Stimulated activated naive CD8-positive, alpha-beta T cell treated with anti-CD3 and anti-CD28 coated beads, Interleukin-15, amount 100 ng/mL, for 72 hours (primary cell): ENCODE data around the gene DPYSL4.
"Not testable (repeated sequence)": the region's sequence is repeated elsewhere in the genome, so short reads cannot be mapped to it uniquely, and the experiment has no call there.

ENCODE experiments used
- ATAC-seq: fragments of 150-1000 bp; cut with Tn5 transposase; 2 replicates; pipeline ENCODE4 v1.10.0; 2021; ENCODE audit warnings: mild to moderate bottlenecking, moderate library complexity
- DNase-seq, 2 donors: peaks; one replicate each; pipeline ENCODE4 v3.0.0; 2021 to 2022
- H3K27ac Mint-ChIP-seq, 2 donors: one replicate each; pipeline ENCODE4 v1.8.0; 2022; ENCODE audit warnings: mild to moderate bottlenecking in 2 of 2, mixed read lengths in 2 of 2, moderate library complexity in 2 of 2
- H3K27me3 Mint-ChIP-seq: one replicate; pipeline ENCODE4 v1.8.0; 2022; ENCODE audit warnings: mixed read lengths
- H3K4me1 Mint-ChIP-seq: one replicate; pipeline ENCODE4 v1.8.0; 2022; ENCODE audit warnings: mild to moderate bottlenecking, mixed read lengths
- H3K4me3 Mint-ChIP-seq, 2 donors: one replicate each; pipeline ENCODE4 v1.8.0; 2022; ENCODE audit warnings: mild to moderate bottlenecking in 2 of 2, mixed read lengths in 2 of 2, moderate library complexity in 1 of 2
- H3K9me3 Mint-ChIP-seq, 2 donors: one replicate each; pipeline ENCODE4 v1.8.0; 2022; ENCODE audit warnings: mixed read lengths in 2 of 2

DPYSL4 gene

GRCh38 chr10:132210766-132211165, 24.0 kb downstream of the DPYSL4 start:
- H3K9me3 Mint-ChIP-seq = peaks cover 21 to 34% of the 10 kb centered on the region in 2 donors
- DNase-seq (no peak), ATAC-seq (no peak)
- H3K4me1 Mint-ChIP-seq = peaks cover 6% of the 10 kb centered on the region
- H3K4me3 Mint-ChIP-seq = no peak overlapping the region
- H3K27me3 Mint-ChIP-seq = no peaks in the 10 kb centered on the region
- no peak overlapping the region for H3K27ac Mint-ChIP-seq

DNA sequence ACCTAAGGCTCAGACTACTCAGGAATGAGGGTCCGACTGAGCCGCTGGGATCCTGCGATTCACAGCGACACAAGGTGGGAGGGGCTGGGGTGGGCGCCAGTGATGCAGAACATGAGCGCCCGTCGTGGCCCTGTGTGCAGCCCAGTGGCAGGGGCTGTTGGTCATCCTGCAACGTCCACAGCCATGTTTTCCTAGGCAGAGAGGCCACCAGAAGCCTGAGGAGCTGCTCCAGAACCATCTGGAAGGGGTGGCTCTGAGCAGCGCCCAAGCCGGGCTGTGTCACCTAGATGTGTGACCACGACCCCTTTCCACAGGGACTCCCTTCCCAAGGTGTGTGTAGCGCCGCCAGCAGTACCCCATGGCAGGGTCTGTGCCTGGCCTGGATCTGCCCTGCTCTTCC, 24.5 kb downstream of the DPYSL4 start:
- ATAC-seq (no peak), DNase-seq (no peak)
- H3K4me1 Mint-ChIP-seq = peaks cover 6% of the 10 kb centered on the region
- H3K4me3 Mint-ChIP-seq = no peak overlapping the region
- H3K27ac Mint-ChIP-seq = peak overlapping the region in 1 of 2 donors; percentile 82
- H3K9me3 Mint-ChIP-seq = peaks cover 22 to 36% of the 10 kb centered on the region in 2 donors
- no peaks in the 10 kb centered on the region for H3K27me3 Mint-ChIP-seq

- no peak overlapping the region for H3K27ac Mint-ChIP-seq
- H3K4me3 Mint-ChIP-seq = no peak overlapping the region
- H3K27me3 Mint-ChIP-seq = no peaks in the 10 kb centered on the region
- H3K9me3 Mint-ChIP-seq = peaks cover 31 to 43% of the 10 kb centered on the region in 2 donors
- H3K4me1 Mint-ChIP-seq = no peaks in the 10 kb centered on the region
- DNase-seq = no peak
- ATAC-seq = no peak
Observed at GRCh38 chr10:132212816-132213215, 26.1 kb downstream of the DPYSL4 start.

DNA sequence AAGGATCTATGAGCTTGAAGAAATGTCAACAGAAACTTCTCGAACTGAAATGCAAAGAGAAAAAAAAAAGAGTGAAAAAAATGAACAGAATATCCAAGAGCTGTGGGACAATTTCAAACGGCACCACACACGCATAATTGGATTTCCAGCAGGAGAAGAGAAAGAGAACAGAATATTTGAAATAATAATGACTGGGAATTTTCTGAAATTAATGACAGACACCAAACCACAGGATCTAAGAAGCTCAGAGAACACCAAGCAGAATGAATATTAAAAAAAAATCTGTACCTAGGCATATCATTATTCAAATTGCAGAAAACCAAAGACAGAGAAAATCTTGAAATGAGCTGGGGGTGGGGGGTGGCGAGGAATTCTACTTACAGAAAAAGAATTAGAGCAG, 27.2 kb downstream of the DPYSL4 start:
- ATAC-seq (no peak), DNase-seq (no peak)
- no peak overlapping the region for H3K27ac Mint-ChIP-seq
- H3K27me3 Mint-ChIP-seq = no peaks in the 10 kb centered on the region
- H3K4me1 Mint-ChIP-seq = no peaks in the 10 kb centered on the region
- no peak overlapping the region for H3K4me3 Mint-ChIP-seq
- peaks cover 32 to 48% of the 10 kb centered on the region in 2 donors for H3K9me3 Mint-ChIP-seq

DNA sequence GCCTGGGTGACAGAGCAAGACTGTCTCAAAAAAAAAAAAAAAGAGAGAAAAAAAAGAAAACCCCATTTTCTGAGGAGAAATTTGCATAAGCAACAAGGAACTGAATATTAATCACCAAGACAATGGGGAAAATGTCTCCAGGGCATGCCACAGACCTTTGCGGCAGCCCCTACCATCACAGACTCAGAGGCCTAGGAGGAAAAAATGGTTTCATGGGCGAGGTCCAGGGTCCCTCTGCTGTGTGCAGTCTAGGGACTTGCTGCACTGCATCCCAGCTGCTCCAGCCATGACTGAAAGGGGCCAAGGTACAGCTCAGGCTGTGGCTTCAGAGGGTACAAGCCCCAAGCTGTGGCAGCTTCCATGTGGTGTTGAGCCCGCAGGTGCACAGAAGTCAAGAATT, 29.7 kb downstream of the DPYSL4 start:
- DNase-seq, H3K4me1 Mint-ChIP-seq, ATAC-seq, H3K4me3 Mint-ChIP-seq, H3K27ac Mint-ChIP-seq, H3K27me3 Mint-ChIP-seq: not testable (repeated sequence)
- peaks cover 32 to 51% of the 10 kb centered on the region in 2 donors for H3K9me3 Mint-ChIP-seq

GRCh38 chr10:132219486-132219885, 32.7 kb downstream of the DPYSL4 start:
- ATAC-seq = no peak

DNA sequence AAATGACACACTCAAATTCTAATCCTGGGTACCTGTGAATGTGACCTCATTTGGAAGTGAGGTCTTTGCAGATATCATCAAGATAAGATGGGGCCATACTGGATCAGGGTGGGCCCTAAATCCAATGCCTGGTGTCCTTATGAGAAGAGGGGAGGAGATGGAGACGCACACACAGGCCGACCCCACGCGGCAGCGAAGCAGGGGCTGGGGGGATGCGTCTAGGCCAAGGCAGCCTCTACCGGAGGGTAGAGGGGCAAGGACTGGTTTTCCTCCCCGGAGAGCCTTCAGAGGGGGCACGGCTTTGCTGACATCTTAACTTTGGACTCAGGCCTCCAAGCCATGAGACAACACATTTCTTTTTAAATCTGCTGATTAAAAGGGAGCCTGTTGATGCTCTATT, 33.3 kb downstream of the DPYSL4 start:
- Mint-ChIP-seq H3K27ac (no peak overlapping the region), H3K4me3 (no peak overlapping the region), H3K9me3 (peaks cover 18 to 24% of the 10 kb centered on the region in 2 donors), H3K4me1 (no peaks in the 10 kb centered on the region), H3K27me3 (no peaks in the 10 kb centered on the region)
- DNase-seq (no peak), ATAC-seq (no peak)

More at GRCh38 chr10:132219486-132219885, 32.7 kb downstream of the DPYSL4 start:
- no peak for DNase-seq
- peaks cover 22 to 29% of the 10 kb centered on the region in 2 donors for H3K9me3 Mint-ChIP-seq
- no peaks in the 10 kb centered on the region for H3K27me3 Mint-ChIP-seq
- no peaks in the 10 kb centered on the region for H3K4me1 Mint-ChIP-seq
- H3K27ac Mint-ChIP-seq = no peak overlapping the region
- no peak overlapping the region for H3K4me3 Mint-ChIP-seq

- not testable (repeated sequence) for H3K4me1 Mint-ChIP-seq, DNase-seq, H3K4me3 Mint-ChIP-seq, H3K27me3 Mint-ChIP-seq, ATAC-seq, H3K27ac Mint-ChIP-seq
- H3K9me3 Mint-ChIP-seq = peaks cover 9 to 15% of the 10 kb centered on the region in 2 donors
Observed at GRCh38 chr10:132220996-132221395, 34.2 kb downstream of the DPYSL4 start.

DNA sequence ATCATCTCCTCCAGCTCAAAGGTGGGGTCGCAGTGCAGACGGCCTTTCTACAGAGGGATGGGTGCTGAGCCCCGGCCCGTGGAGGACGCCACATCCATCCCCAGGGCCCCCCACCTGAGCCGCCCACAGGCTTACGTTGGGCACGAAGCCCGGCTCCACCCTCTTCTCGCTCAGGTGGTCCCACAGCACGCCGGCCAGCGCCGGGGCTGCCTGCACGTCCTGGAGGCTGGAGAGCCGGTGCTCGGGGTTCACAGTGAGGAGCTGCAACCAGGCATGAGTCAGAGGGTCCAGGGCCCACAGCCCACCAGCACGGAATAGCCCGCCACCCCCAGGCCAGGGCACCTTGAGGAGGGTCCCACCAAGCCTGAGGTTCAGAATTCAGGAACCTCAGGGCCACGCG, 36.0 kb downstream of the DPYSL4 start:
- ATAC-seq = no peak
- Mint-ChIP-seq H3K27ac (no peak overlapping the region), H3K27me3 (no peaks in the 10 kb centered on the region), H3K4me1 (no peaks in the 10 kb centered on the region), H3K9me3 (peaks cover 1 to 9% of the 10 kb centered on the region in 2 donors), H3K4me3 (no peak overlapping the region)
- DNase-seq = no peak

GRCh38 chr10:132223156-132223590, 36.4 kb downstream of the DPYSL4 start:
- Mint-ChIP-seq H3K4me3 (no peak overlapping the region), H3K9me3 (peaks cover 0 to 9% of the 10 kb centered on the region in 2 donors), H3K27me3 (no peaks in the 10 kb centered on the region), H3K4me1 (no peaks in the 10 kb centered on the region), H3K27ac (no peak overlapping the region)
- DNase-seq (peak; percentile 62 to 79), ATAC-seq (peak; percentile 93)

DNA sequence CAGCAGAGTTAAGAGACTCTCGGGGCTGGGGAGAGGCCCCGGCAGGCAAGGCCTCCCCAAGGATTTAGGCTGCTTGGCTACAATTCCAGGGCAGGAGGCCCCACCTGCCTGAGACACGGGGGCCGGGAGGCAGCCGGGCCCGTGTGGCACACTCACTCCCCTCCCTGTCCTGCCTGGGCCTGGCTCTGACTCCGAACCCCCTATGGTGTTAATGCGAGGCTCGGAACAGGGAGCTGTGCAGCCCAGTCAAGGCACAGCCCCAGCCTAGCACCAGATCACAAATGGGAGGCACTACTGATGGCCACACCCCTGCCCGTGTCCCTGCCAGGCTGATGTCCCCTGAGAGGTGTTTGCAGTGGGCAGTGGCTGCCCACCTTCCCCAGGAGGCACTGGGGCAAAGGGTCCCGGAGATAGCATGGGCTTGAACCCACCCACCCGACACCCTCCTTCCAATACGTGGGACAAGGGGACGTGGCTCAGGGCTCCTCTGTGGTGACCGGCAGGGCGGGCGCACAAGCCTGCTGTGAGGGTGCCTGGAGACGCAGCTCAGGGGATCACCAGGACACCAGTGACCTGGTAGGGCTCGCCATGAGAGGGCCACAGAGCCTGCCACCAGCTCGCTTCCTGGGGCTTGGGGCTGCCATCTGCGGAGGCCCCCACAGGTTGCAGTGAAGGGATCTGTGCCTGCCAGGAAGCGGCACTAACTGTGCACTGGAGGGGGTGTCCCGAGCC, 37.0 kb downstream of the DPYSL4 start:
- ATAC-seq (peak; percentile 5), DNase-seq (no peak)
- no peaks in the 10 kb centered on the region for H3K27me3 Mint-ChIP-seq
- no peak overlapping the region for H3K4me3 Mint-ChIP-seq
- H3K27ac Mint-ChIP-seq = peak overlapping the region in 1 of 2 donors; percentile 22
- no peaks in the 10 kb centered on the region for H3K4me1 Mint-ChIP-seq
- peaks cover 0 to 5% of the 10 kb centered on the region in 2 donors for H3K9me3 Mint-ChIP-seq

DNA sequence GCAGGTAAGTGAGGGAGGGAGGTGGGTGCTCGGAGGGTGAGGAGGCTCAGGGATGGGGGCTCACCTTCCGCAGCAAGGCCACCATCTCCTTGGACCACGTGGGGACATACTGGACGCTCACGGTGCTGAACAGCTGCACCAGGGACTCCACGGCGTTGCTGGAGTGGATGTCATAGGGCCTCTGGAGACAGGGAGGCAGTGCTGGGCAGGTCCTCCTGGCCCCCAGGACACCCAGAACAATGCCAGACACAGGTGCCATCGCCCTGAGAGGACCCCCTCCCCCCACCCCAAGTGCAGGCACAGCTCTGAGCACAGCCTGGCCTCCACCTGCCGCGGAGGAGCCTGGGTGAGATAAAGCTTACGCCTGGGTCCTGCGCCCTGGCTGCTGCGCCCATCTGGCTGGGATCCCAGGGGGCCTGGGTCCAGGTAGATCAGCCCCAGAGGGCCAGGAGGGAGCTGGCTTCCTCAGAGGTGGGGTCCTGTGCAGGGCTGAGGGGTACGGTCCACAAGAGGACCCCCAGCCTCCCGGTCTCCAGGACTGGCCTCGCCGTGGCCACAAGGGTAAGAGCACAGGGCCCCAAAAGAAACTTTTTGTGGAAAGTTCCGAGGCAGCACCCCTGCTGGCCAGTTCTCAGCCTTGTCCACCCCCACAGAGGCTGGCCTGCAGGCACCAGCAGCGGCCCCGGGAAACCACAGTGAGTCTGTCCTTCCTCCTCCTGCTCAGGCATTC, 37.8 kb downstream of the DPYSL4 start:
- ATAC-seq = no peak
- no peaks in the 10 kb centered on the region for H3K27me3 Mint-ChIP-seq
- H3K4me3 Mint-ChIP-seq = no peak overlapping the region
- H3K9me3 Mint-ChIP-seq = no peaks in the 10 kb centered on the region
- H3K4me1 Mint-ChIP-seq = peaks cover 7% of the 10 kb centered on the region
- DNase-seq = no peak
- H3K27ac Mint-ChIP-seq = no peak overlapping the region

DNA sequence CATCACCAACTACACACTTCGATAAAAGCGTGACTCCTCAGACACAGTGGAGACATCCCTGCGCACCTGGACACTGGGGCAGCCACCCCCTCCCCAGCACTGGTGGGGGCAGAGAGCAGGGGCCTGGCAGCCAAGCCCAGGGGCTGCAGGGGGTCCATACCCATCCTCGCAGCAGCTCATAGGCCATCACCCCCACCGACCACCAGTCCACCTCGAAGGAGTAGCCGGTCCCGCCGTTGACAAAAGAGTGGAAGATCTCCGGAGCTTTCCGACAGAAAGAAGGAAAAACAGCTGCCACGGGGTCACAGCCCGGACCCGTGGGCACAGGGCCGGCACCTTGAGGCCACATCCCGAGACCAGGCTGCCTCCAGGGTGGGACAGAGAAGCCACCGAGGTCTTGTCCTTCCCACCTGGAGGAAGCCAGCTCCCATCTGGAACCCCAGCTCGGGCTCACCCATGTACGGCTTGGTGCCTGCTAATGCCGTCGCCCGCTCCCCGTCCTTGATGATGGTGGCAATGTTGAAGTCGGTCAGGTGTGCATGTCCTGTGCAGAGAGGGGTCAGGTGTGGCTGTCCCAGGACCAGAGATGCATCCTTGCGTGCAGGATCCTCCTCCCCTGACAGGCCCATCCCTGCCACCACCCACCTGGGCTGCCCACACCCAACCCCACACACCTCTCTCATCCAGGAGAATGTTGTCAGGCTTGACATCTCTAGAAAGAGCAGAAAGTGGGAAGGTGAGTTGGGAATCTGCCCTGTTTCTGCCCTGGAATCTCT, 38.5 kb downstream of the DPYSL4 start:
- H3K4me1 Mint-ChIP-seq = peaks cover 15% of the 10 kb centered on the region
- H3K9me3 Mint-ChIP-seq = no peaks in the 10 kb centered on the region
- no peaks in the 10 kb centered on the region for H3K27me3 Mint-ChIP-seq
- H3K4me3 Mint-ChIP-seq = no peak overlapping the region
- DNase-seq = no peak
- no peak for ATAC-seq
- no peak overlapping the region for H3K27ac Mint-ChIP-seq

GRCh38 chr10:132225849-132226205, 39.1 kb downstream of the DPYSL4 start:
- ATAC-seq (no peak), DNase-seq (no peak)
- Mint-ChIP-seq H3K9me3 (no peaks in the 10 kb centered on the region), H3K27ac (no peak overlapping the region), H3K4me3 (no peak overlapping the region), H3K4me1 (peaks cover 20% of the 10 kb centered on the region), H3K27me3 (no peaks in the 10 kb centered on the region)

DNA sequence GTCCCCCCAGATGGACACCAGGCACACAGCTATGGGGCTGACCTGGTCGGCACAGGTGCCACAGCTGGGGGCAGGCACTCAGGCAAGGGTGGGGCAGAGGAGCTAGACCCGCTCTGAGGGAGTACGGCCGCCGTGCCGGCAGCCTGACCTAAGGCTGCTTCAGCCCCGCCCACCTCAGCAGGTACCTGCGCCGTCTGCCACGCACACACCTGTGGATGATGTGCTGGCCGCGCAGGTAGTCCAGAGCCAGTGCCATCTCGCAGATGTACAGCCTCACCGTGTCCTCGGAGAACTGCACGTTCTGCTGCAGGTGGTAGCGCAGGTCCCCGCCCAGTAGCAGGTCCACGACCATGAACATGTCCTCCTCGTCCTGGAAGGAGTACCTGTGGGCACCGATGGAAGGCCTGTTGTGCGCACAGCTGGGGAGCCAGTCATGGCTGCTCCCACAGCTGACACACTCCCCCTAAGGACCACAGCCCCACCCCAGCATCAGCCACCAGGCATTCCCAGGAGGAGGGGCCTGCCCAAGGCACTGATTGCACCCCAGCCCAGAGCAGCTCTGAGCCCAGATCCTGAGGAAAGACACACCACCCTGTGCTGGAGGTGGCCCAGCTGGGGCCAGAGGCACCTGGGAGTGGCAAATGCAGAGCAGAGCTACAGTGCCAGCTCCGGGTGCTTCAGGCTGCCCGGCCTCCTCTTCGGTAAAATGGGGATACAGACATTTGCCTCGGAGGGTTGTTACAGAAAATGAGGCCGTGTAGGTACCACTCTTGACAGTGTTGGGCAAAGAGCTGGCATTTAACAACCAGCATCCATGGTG, 40.0 kb downstream of the DPYSL4 start:
- no peak for ATAC-seq
- no peak overlapping the region for H3K27ac Mint-ChIP-seq
- no peaks in the 10 kb centered on the region for H3K27me3 Mint-ChIP-seq
- peaks cover 30% of the 10 kb centered on the region for H3K4me1 Mint-ChIP-seq
- no peak overlapping the region for H3K4me3 Mint-ChIP-seq
- no peak for DNase-seq
- H3K9me3 Mint-ChIP-seq = no peaks in the 10 kb centered on the region
